GM21619 (cell line): ENCODE results near the gene OBI1.

Experiments
- ATAC-seq: cut with Tn5 transposase; IDR thresholded peaks from one replicate; pipeline ENCODE4 v1.9.1; 2021; ENCODE audit not compliant: unreplicated experiment

OBI1 gene

DNA sequence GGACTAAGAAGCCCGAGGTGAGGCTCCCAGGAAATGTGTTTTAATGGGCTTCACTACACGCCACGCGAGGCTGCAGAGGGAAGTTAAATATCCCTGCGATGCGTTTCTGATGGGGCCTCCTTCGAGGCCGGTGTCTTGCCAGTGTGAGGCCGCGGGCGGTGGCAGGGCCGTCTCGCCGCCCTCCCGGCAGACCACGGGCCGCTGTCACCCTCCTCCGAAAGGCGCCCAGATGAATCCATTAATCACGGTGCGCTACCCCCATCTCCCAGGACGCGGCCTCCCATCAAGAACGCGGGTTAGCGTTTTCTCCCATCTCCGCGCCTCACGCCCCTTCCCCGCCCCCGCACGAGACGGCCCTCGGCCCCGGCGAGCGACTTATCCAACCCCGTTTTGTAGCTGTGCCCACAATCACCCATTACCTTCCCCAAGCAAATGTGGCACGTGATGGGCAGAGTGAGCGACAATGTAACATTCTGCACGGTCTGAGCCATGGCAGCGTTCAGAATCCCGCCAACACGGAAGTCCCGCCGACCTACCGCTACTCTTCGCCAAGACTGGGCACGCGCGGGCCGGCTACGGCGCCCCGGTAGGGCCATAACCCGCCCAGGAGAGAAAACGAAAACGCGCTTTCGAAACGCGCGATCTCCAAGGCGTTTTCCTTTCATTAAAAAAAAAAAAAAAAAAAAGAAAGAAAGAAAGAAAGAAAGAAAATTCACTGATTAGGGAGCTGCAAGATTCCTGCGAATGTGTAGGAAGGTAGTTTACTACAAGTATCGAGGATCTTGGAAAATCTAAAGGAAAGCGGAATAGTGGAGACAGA is at the start of gene OBI1:
Gene OBI1, minus strand, starts transcription at position 526 of the 820 bp plus-strand sequence. Its CDS starts 35 bp downstream, at position 491.
- ATAC-seq, result peak; percentile 75

GRCh38 chr13:78701383-78701782 is 42.4 kb upstream of the OBI1 start:
- no peak for ATAC-seq

GRCh38 chr13:78700121-78700910 is 41.4 kb upstream of the OBI1 start:
- ATAC-seq, result no peak

GRCh38 chr13:78689011-78689410 is 30.1 kb upstream of the OBI1 start:
- no peak for ATAC-seq

- no peak for ATAC-seq
Measured at GRCh38 chr13:78686461-78686860, 27.5 kb upstream of the OBI1 start.

DNA sequence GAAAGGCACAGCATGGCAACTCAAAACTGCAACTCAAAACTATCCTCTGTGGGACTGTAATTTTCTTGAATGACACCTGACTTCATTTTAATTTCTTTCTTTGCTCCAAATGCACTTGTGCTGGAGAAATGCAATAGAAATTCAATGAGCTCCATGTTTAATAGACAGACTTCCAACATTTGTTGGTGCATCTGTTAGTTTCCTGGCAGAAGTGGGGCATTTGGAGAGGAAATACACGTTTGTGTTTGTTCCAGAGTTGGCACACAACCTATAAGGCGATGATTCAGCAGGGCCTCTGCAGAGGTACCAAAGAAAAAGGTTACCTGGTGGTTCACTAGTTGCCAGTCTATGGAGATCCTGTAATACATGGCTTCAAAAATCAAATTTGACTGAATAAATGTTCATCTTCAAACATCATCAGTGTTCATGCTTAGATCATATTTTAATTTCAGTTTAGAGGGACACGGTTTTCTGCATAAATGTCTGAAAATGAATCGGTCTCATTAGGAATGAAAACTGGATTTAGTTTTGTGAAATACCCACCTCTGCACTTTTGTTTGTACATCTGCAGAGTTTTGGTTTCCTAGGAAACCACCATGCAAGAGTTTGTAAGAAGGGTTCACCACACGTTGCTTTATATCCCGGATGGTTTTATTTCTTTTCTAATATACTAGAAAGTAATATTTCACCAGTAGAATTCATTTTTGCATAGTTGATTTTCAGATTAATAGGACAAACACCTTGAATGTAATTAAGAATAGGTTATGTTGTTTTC is 21.8 kb upstream of the OBI1 start:
- no peak for ATAC-seq

- ATAC-seq, result no peak
Measured at GRCh38 chr13:78680115-78680561, 21.2 kb upstream of the OBI1 start.

- no peak for ATAC-seq
Measured at GRCh38 chr13:78679329-78679728, 20.4 kb upstream of the OBI1 start.

DNA sequence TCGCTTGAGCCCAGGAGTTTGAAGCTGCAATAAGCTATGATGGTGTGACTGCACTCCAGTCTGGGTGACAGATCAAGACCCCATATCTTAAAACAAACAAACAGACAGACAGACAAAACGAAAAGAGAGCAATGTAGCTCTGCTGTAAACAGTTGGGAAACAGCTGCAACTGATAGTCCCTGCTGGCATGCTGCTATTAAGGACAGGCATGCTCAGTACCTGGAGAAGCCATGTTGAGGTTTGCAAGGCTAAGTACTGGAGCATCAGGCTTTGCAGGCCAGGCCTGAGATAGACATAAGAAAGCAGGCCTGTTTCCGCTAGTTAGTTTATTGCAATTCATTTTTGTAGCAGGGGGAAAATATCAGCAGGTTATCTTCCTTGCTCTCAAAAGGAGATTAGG is 16.2 kb upstream of the OBI1 start:
- no peak for ATAC-seq

DNA sequence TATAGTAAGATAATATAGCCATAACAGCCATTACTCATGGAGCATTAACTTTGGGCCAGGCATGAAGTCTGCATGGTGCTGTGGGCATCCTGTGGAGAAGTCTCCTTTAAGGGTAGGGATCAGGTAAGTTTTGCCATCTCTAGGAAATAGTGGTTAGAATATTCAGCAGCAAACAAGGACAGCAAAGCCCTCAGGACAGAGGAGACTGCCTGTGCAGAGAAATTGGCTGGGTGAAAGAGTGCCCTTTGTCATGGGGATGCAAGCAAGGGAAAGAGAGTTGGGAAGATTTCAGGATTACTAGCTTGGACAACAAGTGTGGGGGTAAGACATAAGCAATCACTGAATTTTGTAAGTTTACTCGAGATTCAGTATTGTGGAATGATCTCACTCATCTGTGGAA is 15.7 kb upstream of the OBI1 start:
- ATAC-seq, result no peak

GRCh38 chr13:78662467-78662866 is 3.5 kb upstream of the OBI1 start:
- ATAC-seq, result no peak

DNA sequence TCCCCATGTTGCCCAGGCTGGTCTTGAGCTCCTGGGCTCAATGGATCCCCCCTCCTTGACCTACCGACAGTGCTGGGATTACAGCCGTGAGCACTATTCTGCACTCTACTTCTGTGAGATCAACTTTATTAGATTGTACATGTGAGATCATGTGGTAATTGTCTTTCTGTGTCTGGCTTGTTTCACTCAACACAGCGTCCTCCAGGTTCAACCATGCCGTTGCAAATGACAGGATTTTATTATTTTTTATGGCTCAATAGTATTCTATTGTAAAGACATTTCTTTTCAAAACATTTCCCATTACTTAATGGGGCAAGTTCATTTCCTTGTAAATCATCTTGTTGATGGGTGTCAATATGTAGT is 1.5 kb upstream of the OBI1 start:
- ATAC-seq, result no peak

- no peak for ATAC-seq
Measured at GRCh38 chr13:78659732-78660494, 958 bp upstream of the OBI1 start.

DNA sequence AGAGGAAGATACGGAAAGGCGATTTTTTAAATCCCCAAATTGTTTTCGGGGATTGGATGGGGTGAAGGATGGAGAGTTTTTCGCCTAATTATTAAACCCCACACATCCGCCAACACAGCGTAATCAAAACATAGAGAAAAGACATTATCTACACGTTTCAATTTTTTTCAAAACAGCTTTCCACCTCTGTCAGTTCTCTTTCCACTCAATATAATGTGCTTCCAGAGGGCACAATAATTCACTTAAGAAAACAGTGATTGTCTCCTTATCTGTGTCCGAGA is 435 bp upstream of the OBI1 start:
- no peak for ATAC-seq

DNA sequence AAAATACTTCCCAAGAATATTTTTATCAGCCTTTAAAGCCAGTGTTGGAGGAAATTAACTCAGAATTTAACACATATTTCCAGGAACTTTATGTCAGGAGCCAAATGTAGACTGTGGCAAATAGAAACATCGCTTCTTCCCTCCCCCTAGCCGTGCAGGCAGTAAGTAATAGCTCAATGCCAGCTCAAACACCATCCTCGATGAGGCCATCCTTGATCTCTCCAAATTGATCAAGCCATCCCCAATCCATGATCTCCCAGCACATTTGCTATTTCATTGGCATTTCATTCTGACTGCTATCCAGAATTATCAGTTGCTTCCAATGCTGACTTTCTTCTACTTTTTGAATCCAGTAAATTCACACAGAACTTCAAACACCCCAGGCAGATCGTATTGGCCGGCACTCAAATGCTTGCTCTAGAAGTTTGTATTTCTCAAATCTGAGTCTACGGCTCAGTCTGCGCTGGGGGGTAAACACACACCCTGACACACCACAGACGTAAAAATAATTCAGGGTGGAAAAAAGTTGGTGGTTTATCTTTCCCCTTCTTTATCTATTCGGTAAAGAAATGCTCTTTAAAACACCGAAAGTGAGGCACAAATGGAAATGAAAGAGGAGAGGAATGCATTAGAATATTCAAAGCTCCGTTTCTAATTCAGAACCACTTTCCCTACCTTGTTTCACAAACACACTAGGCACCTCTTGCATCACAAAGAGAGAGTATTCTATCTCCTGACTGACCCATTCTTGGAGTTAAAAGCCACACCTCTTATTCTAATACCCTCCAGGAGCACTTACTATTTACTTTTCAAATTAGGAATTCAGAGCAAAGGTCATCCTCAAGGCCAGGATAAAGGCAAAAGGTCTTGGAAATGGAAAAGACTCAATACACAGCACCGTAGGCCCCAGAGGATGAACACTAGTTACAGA is 991 bp downstream of the OBI1 start:
- ATAC-seq, result peak; percentile 25

DNA sequence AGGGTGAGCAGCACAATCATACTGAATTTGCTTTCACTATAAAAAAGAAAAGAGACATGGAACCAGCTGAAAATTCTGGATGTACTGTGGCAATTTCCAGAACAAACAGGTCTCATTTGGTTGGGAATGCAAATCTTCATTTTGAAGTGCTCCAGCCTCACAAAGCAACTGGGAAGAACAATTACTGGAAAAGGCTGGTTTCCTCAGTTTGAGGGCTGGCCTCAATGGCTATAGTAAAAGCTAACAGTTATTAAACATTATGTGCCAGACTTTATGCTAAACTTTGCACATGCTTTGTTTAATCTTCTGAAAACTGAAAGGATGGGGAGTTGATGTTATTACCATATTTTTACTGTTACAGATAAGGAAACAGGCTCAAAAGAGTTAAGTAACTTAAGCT is 3.0 kb downstream of the OBI1 start:
- no peak for ATAC-seq

GRCh38 chr13:78655007-78655406 is 3.9 kb downstream of the OBI1 start:
- no peak for ATAC-seq

DNA sequence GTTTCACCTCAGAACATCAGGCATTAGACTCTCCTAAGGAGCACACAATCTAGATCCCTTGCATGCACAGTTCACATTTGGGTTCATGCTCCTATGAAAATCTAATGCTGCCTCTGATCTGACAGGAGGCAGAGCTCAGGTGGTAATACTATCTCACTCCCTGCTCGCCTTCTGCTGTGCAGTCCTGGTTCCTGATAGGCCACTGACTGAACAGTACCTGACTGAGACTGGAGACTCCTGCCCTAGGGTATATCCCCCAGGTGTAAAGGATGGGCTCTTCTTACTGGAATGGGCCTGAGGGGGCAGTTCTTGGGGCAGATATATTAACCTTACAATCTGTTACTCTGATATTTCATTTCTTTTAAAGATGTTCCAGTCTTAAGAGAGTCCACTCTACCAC is 6.3 kb downstream of the OBI1 start:
- ATAC-seq, result no peak

- no peak for ATAC-seq
Measured at GRCh38 chr13:78650717-78651083, 8.3 kb downstream of the OBI1 start.
